ENCODE data around the gene GDF10. TPM values are rescaled to one million over a fixed set of nuclear protein-coding genes. Genes with fewer than 3 reads are reported as not detected.

Gene GDF10
- total RNA-seq, 2 experiments from 2014 or later: 0.16 to 0.22 TPM

DNA sequence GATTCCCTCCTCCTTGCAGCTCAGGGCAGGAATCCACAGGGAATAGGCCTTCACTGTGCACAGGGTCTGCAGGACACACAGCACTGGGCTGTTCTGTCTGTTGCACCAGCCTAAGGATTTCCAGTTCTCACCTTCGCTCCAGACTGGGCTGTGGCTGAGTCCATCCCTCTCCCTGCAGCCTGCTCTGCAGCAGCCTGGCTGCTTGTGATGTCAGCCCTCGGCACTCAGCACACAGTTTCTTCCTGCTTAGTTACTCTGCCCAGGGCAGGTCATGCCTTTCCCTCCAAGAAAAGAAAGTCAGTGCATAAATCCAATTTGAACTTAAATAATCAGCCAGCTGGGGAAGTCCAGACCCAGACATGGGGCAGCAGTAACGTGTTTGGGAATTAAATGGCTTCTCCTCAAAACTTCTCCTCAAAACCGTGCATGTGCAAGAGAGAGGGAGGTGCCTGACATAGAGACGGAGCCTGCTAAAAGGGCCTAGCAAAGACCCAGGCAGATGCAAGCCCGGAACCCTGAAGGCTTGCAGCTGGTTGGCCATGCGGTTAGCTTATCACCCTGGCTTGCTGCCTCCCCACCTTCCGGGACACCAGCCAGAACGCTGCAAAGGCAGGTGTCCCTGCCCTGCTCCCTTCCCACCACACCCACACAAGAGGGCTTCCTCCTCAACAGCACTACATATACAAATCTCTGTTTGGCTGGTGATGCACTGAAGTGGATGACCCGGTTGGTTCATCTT is 11.4 kb downstream of the GDF10 start:
- ATAC-seq (ENCODE audit: poor library complexity): peak; percentile 83
- peaks cover 52% of the 10 kb centered on the region for H3K4me1 ChIP-seq (ENCODE audit: insufficient read depth, low read length)
- peak overlapping the region in 1 of 2 donors; percentile 39 for H3K27ac ChIP-seq (ENCODE audit: low read depth in 1 of 2, low read length in 2 of 2)
- H3K4me3 Mint-ChIP-seq: peak overlapping the region; percentile 56
- peaks cover 41% of the 10 kb centered on the region for H3K4me1 Mint-ChIP-seq (ENCODE audit: low read depth)
- peak; percentile 33 to 85 (median 66) for DNase-seq
- H3K27me3 ChIP-seq (ENCODE audit: control insufficient read depth in 1 of 2, insufficient read depth in 2 of 2, low read length in 2 of 2): no peaks in the 10 kb centered on the region
- peak overlapping the region; percentile 88 for H3K27ac Mint-ChIP-seq
- H3K9me3 ChIP-seq (ENCODE audit: control insufficient read depth in 1 of 2, insufficient read depth in 1 of 2, low read length in 2 of 2): no peaks in the 10 kb centered on the region
- intact Hi-C loops (cut with DNase I, micrococcal nuclease): loop anchor here in 1 of 2 experiments (1.0 kb wide), 2 partner anchors 10 to 54 kb away; no protein-coding TSS in a partner anchor
- H3K9me3 Mint-ChIP-seq: no peaks in the 10 kb centered on the region
- H3K27me3 Mint-ChIP-seq: no peaks in the 10 kb centered on the region
- POLR2A ChIA-PET: interaction anchor here (0.6 to 3.1 kb wide), 12 partner anchors 9 to 286 kb away, joined by 3 to 42 read pairs (median 4); no protein-coding TSS in a partner anchor
- CTCF ChIA-PET: interaction anchor here (0.6 to 4.4 kb wide), 14 partner anchors 9 to 310 kb away, joined by 3 to 76 read pairs (median 4); no protein-coding TSS in a partner anchor
- H3K36me3 ChIP-seq (ENCODE audit: insufficient read depth, low read length): no peaks in the 10 kb centered on the region
- TF ChIP-seq, protein P1, sequence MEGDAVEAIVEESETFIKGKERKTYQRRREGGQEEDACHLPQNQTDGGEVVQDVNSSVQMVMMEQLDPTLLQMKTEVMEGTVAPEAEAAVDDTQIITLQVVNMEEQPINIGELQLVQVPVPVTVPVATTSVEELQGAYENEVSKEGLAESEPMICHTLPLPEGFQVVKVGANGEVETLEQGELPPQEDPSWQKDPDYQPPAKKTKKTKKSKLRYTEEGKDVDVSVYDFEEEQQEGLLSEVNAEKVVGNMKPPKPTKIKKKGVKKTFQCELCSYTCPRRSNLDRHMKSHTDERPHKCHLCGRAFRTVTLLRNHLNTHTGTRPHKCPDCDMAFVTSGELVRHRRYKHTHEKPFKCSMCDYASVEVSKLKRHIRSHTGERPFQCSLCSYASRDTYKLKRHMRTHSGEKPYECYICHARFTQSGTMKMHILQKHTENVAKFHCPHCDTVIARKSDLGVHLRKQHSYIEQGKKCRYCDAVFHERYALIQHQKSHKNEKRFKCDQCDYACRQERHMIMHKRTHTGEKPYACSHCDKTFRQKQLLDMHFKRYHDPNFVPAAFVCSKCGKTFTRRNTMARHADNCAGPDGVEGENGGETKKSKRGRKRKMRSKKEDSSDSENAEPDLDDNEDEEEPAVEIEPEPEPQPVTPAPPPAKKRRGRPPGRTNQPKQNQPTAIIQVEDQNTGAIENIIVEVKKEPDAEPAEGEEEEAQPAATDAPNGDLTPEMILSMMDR (IDR thresholded peaks at IDR 0.05): no peak
- no peaks in the 10 kb centered on the region for H3K36me3 Mint-ChIP-seq (ENCODE audit: low read depth)
- peak overlapping the region; percentile 0 for H3K4me3 ChIP-seq (ENCODE audit: low read length)

GRCh38 chr10:47311932-47312662 is 12.1 kb downstream of the GDF10 start:
- H3K27me3 ChIP-seq (ENCODE audit: control insufficient read depth in 1 of 2, insufficient read depth in 2 of 2, low read length in 2 of 2): no peaks in the 10 kb centered on the region
- POLR2A ChIA-PET: interaction anchor here (0.6 to 3.1 kb wide), 11 partner anchors 10 to 287 kb away, joined by 3 to 42 read pairs (median 4); no protein-coding TSS in a partner anchor
- Mint-ChIP-seq H3K4me3 (peak overlapping the region; percentile 56), H3K27me3 (no peaks in the 10 kb centered on the region), H3K4me1 (ENCODE audit: low read depth) (peaks cover 33% of the 10 kb centered on the region), H3K27ac (peak overlapping the region; percentile 88), H3K36me3 (ENCODE audit: low read depth) (no peaks in the 10 kb centered on the region), H3K9me3 (no peaks in the 10 kb centered on the region)
- CTCF ChIA-PET: interaction anchor here (0.6 to 4.4 kb wide), 14 partner anchors 8 to 311 kb away, joined by 3 to 76 read pairs (median 4); no protein-coding TSS in a partner anchor
- H3K27ac ChIP-seq (ENCODE audit: low read depth in 1 of 2, low read length in 2 of 2): peak overlapping the region in 1 of 2 donors; percentile 39
- no peaks in the 10 kb centered on the region for H3K36me3 ChIP-seq (ENCODE audit: insufficient read depth, low read length)
- H3K9me3 ChIP-seq (ENCODE audit: control insufficient read depth in 1 of 2, insufficient read depth in 1 of 2, low read length in 2 of 2): no peaks in the 10 kb centered on the region
- intact Hi-C loops (cut with DNase I, micrococcal nuclease): loop anchor here (1.0 to 2.0 kb wide), 6 partner anchors 11 to 288 kb away; no protein-coding TSS in a partner anchor
- H3K4me3 ChIP-seq (ENCODE audit: low read length): peak overlapping the region; percentile 0
- H3K4me1 ChIP-seq (ENCODE audit: insufficient read depth, low read length): peaks cover 44% of the 10 kb centered on the region
- ATAC-seq (ENCODE audit: poor library complexity): peak; percentile 77
- DNase-seq: peak; percentile 75 to 92 (median 81)
- TF ChIP-seq, protein P1 (IDR thresholded peaks at IDR 0.05): peak; percentile 90

GRCh38 chr10:47312663-47312995 is 12.6 kb downstream of the GDF10 start:
- H3K27me3 Mint-ChIP-seq: no peaks in the 10 kb centered on the region
- peak in 1 of 14 experiments; percentile 21 for DNase-seq
- Histone ChIP-seq H3K27ac (ENCODE audit: low read depth in 1 of 2, low read length in 2 of 2) (no peak overlapping the region), H3K9me3 (ENCODE audit: control insufficient read depth in 1 of 2, insufficient read depth in 1 of 2, low read length in 2 of 2) (no peaks in the 10 kb centered on the region), H3K36me3 (ENCODE audit: insufficient read depth, low read length) (no peaks in the 10 kb centered on the region), H3K4me3 (ENCODE audit: low read length) (no peak overlapping the region), H3K27me3 (ENCODE audit: control insufficient read depth in 1 of 2, insufficient read depth in 2 of 2, low read length in 2 of 2) (no peaks in the 10 kb centered on the region), H3K4me1 (ENCODE audit: insufficient read depth, low read length) (peaks cover 39% of the 10 kb centered on the region)
- H3K27ac Mint-ChIP-seq: peak overlapping the region; percentile 88
- H3K4me1 Mint-ChIP-seq (ENCODE audit: low read depth): peaks cover 28% of the 10 kb centered on the region
- TF ChIP-seq, protein P1 (IDR thresholded peaks at IDR 0.05): no peak
- ChIA-PET CTCF (interaction anchor here (0.9 to 4.4 kb wide), 4 partner anchors 120 to 287 kb away, joined by 3 to 76 read pairs (median 16); no protein-coding TSS in a partner anchor), POLR2A (interaction anchor here (0.6 to 3.1 kb wide), 6 partner anchors 12 to 288 kb away, joined by 3 to 42 read pairs (median 10); no protein-coding TSS in a partner anchor)
- H3K4me3 Mint-ChIP-seq: no peak overlapping the region
- H3K9me3 Mint-ChIP-seq: no peaks in the 10 kb centered on the region
- ATAC-seq (ENCODE audit: poor library complexity): no peak
- H3K36me3 Mint-ChIP-seq (ENCODE audit: low read depth): no peaks in the 10 kb centered on the region
- intact Hi-C loops (cut with DNase I, micrococcal nuclease): loop anchor here (1.0 to 2.0 kb wide), 4 partner anchors 51 to 288 kb away; no protein-coding TSS in a partner anchor
